AG20443 (cell line): ENCODE measurements around the gene TRIO.

Source experiments
- DNase-seq: peaks from one replicate; pipeline ENCODE4 v3.0.0; 2012; ENCODE audit warnings: low spot score, mixed read lengths

TRIO gene

GRCh38 chr5:14147210-14147609 lies 4.1 kb downstream of the TRIO start:
- no peak for DNase-seq

- DNase-seq, result no peak
These were observed 5.3 kb downstream of the TRIO start for GRCh38 chr5:14148483-14148882.

DNA sequence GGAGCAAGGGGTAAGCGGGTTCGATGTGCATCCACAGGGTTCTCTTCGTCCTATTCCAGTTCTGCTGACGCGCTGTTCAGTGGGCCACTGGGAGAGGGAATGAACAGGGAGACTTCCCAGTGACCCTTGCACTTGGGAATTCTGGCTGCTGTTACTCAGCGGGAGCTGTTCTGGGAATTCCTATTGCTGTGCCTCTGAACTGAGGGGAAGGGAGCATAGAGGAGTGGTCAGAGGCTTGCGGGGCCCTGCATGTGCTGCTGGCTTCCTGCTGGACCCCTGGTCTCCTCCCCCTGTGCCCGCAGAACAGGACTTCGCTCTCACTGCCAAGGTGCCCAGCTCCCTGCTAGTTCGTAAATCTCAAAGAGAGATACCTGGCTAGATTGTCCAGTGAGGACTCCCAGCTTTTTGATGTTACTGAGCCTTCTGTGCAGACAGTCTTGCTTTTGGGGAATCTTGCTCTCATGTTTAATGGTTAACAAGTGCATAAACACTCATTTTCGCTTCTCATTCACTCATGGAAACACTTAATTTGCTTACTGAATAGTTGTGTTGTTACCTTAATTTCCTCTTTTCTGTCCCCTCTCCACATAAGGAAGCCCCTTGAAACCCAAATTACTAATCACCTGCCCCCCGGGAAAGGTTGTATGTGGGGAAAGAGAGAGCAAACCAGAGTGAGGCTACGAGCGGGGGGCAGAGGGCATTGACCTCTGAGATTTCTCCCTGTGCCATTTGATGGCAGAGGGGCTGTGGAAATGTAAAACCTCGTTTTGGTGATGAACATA lies 5.9 kb downstream of the TRIO start:
- no peak for DNase-seq

DNA sequence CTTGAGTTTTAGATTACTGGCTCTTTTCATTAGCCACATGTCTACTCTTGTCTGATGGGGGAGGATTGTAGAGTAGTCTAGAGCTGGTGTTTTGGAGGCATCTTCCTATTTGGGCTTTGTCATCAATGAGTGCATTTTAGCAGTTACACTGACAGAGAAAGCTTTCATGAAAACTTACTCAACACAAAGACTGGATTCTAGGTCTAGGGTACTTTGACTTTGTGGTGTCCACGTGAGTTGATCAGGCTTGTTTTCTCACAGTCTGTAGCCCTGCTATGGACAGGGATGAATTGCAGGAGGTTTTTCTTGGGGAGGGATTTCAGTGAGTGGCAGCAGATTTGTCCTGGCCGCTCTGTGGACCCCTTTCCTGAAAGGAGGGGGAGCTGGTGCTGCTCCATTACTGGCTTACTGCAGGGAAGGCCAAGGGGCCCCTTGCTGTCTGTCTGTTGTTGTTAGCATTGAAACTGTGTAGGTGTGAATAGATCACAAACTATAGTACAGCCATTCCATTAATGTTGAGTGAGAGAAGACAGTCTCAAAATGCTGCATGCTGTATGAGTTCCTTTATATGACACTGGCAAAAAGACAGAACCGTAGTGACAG lies 6.6 kb downstream of the TRIO start:
- no peak for DNase-seq

DNA sequence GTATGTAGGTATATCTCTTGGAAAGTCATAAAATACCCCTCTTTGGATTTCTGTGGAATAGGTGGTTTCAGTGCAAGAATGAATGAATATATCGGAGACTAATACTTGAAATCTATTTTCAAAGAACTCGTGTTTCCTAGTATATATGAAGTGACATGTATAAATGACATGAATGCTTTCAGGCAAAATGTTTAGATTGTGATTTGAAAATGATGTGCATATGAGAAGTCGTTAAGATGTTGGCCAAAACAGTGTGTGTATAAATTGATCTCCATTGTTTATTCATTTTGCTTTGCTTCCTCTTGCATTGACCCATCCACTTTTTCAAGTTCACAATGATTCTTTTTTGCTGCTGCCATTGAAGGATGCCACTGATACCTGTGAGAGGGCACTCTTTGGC lies 8.3 kb downstream of the TRIO start:
- no peak for DNase-seq

DNA sequence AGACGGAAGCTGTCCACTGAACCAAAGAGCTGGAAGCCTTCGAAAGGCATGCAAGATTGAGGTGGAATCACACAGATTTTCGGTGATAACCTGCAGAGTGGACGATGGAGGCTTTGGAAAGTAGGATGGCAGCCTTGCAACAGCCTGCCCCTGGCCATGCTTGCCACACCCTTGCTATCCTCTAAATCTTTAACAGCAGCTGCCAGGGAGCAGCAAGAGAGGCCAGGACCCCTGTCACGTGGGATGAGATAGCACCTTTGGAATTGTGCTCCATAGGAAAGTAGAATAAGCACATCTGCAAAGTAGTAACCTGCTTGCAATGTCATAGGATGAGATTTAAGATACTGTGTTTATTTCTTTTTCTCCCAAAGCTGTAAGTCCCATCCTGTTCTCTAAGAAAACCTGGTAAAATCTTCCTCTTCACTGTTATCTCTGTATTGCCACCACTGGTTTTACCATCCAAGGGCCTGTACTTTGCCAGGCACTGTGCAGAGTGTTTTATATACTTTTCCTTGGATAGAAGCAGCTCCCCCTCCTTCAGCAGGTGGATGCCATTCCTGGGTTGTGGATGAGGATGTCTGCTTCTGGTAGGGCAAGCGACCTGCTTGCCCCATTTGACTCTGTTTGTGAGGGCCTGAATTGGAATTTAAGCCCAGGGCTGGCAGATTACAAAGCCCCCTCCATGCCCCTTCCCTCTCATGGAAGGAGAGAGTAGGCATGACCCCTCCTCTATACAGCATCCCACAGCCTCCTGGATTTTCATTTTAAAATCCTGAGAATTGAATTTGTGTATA lies 10.1 kb downstream of the TRIO start:
- DNase-seq, result no peak

- peak; percentile 77 for DNase-seq
These were observed 11.0 kb downstream of the TRIO start for GRCh38 chr5:14153932-14154731.

GRCh38 chr5:14155075-14155474 lies 11.9 kb downstream of the TRIO start:
- no peak for DNase-seq

- no peak for DNase-seq
These were observed 12.6 kb downstream of the TRIO start for GRCh38 chr5:14155739-14156138.

GRCh38 chr5:14156290-14156649 lies 13.1 kb downstream of the TRIO start:
- no peak for DNase-seq

DNA sequence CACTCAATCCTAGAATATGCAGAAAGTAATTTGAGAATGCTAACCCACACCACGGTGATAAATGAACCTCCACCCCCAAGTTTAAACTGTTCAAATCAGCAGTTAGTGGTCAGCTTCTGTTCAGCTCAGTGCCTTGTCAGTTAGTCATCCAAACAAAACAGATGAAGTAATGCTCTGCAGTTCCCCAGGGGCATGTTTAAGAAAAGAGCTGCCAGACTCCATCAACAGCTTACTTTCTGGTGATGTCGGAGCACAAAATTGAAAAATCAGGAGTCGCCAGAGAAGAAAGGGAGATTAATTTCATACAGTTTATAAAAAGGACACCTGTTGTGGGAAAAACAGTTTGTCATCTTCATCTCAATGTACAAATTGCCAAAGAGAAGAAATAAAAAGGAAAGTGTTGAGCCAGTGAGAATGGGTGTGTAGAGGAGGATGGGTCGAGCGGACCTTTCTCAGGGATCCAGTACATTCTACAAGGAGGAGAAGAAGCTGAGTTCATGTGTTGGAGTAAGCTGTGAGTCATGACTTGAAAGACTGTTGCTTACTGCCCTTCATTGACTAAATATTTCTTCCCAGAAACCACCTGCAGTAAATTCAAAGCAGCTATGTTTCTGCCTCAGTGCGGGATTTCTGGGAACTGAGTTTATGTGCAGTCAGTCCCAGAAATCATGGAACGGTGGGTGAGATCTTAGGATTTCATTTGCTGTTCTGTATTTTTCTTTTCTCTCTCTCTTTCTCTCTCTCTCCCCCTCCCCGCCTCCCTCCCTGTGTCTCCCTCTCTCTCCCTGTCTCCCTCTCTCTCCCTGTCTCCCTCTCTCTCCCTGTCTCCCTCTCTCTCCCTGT lies 13.7 kb downstream of the TRIO start:
- peak; percentile 80 for DNase-seq

- DNase-seq, result no peak
These were observed 14.3 kb downstream of the TRIO start for GRCh38 chr5:14157493-14157782.

- no peak for DNase-seq
These were observed 15.9 kb downstream of the TRIO start for GRCh38 chr5:14158890-14159666.

DNA sequence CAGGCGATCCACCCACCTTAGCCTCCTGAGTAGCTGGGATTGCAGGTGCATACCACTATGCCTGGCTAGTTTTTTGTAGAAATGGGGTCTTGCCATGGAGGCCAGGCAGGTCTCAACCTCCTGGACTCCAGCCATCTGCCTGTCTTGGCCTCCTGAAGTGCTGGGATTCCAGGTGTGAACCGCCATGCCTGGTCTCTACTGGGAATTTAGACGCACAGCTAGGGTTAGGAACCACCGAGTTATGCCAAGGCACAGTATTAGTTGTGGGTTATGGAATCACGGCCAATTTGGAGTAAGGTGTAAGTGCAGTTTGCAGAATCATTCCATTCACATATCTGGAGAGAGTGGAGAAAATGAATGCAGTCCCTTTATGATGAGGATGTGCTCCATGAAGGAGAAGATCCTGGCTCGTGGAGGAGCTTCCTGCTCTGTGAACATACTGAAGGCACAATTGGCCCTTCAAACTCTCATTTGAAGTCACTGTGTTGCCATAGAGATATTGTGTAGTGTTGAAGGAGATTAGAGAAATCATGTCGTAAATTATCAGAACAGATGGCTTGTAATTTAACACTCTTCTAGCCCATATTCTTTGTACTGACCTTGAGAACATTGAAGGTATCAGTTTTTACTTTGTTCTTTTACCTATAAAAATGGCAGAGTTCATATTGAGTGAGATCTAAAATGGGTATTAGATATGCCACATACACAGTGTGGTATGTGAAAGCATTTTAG lies 18.8 kb downstream of the TRIO start:
- DNase-seq, result no peak

DNA sequence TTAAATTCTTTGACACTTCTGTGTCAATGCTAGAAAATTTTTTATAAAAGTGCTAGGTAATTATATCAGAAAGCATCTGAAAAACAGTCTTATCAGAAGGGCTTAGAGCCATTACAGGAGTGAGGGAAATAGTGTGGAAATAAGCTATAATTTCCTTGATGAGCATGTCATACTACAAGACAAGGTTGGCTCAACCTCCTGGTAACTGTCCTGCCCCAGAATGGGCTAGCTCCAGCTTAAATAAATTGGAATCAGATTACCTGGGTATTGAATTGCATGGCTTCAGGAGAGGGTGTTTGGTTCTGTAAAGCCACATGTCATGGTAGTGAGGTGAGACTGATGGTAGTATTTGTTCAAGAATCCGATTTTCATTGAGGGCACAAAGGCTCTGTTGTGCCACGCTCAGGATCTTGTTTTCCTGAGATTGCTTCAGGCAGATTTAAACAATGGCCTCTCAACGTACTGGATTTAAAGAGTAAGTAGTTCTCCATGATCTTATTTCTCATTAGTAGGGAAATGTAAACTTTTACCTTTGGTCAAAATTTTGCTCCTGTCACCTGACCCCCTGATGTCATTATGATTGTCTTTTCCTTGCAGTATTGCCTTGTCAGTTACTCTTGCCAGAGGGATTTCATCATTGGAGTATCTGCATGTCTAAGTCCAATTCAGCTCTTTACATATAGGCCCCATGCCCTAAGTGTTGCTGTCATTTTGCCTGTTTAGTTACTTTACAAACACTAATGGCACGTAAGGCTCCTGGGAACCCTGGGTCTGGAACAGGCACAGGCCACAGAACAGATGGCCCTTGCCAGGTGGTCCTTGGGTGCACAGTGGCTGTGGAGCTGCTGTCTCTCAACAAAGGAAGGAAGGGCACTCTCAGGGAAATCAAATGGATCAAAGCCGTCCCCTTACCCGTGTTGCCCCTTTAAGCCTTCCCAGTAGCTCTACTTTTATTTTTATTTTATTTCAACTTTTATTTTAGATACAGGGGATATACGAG lies 21.3 kb downstream of the TRIO start:
- no peak for DNase-seq

GRCh38 chr5:14165375-14166106 lies 22.4 kb downstream of the TRIO start:
- DNase-seq, result peak; percentile 33

DNA sequence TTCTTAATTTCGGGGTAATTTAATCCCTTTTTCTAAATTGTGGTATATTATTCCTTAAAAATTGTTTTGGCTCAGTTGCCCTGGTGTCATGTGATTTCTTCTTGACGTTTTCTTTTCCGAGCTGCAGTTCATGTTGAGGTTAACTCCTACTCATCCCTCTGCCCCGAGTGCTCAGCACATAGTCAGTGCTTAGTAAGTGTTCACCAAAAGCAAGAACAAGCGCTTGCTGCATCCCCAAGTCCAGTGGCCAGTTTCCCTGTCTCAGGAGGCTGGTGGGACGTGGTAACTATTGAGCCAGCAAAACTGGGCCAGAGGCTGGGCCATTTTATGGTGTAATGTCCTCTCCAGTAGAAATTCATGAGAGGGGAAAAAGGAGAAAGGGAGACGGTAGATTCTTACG lies 23.3 kb downstream of the TRIO start:
- DNase-seq, result no peak

DNA sequence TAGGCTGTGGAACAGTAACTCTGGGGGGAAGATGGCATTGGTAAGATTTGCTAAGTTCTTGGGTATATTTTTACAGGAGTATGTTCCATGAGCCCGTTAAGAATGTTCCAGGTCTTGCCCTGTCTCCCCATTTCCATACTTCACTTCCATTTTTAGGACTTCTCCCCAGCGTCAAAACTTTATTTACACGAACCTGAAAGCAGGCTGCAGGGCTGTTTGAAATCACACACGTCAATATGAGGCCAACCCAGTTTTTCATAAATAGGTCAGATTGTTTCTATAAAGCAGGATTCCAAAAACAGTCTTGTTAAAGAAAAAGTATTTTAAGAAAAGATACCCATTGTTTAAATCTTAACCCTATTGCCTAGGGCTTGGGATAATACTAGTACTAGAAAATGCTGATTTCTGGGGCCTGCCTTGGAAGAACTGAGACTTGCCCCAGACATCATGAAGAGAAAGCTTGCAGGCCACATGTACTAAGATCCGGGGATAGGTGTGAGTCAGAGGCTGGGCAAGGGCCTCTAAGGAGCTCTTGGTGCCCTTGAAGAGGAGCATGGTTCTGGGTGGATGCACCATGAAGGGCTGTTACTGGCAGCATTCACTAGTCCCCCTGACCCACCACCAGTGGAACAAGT lies 24.2 kb downstream of the TRIO start:
- peak; percentile 42 for DNase-seq
